ENCODE measurements around the gene SH2D4B. TPM values are rescaled to one million over a fixed set of nuclear protein-coding genes. Genes with fewer than 3 reads are reported as not detected.

Gene SH2D4B
- total and polyA plus RNA-seq, 2 experiments from 2014 or later, result not detected

DNA sequence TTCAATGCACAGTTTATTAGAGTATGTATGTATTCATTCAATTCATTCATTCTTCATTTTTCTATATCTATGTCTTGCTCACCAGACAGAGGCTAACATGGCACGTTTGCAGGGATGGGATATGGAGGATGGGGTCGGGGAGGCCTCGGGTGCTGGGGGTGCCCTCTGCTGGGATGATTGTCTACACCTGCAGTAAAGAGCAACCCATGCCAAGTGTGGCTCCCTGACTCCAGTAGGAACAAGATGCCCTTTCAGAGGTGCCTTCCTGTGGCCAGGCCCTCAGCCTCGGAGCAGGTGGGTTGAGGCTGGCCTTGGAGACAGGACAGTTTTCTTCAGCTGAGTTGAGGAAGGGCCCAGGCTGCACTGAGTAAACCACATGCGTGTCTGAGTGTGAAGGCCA, 157.2 kb downstream of the SH2D4B start:
- Histone ChIP-seq H3K9me3 (ENCODE audit: low read depth) (no peaks in the 10 kb centered on the region), H3K79me2 (no peaks in the 10 kb centered on the region), H3K36me3 (replicated peaks; ENCODE audit: insufficient read depth, low read depth) (no peaks in the 10 kb centered on the region), H3K4me1 (ENCODE audit: insufficient read depth) (no peaks in the 10 kb centered on the region), H3K4me2 (no peak overlapping the region), H3K9me2 (replicated peaks; ENCODE audit: insufficient read depth) (no peaks in the 10 kb centered on the region), H3K27ac (no peak overlapping the region), H2AFZ (no peak overlapping the region), H3K4me3 (no peak overlapping the region), H3K27me3 (peaks cover 2% of the 10 kb centered on the region), H4K20me1 (ENCODE audit: insufficient read depth, poor library complexity, severe bottlenecking) (no peaks in the 10 kb centered on the region)
- TF ChIP-seq EZH2phosphoT487 (IDR thresholded peaks at IDR 0.05; ENCODE audit: low read depth, severe bottlenecking, unreplicated experiment), result no peak
- TF ChIP-seq, protein P1, sequence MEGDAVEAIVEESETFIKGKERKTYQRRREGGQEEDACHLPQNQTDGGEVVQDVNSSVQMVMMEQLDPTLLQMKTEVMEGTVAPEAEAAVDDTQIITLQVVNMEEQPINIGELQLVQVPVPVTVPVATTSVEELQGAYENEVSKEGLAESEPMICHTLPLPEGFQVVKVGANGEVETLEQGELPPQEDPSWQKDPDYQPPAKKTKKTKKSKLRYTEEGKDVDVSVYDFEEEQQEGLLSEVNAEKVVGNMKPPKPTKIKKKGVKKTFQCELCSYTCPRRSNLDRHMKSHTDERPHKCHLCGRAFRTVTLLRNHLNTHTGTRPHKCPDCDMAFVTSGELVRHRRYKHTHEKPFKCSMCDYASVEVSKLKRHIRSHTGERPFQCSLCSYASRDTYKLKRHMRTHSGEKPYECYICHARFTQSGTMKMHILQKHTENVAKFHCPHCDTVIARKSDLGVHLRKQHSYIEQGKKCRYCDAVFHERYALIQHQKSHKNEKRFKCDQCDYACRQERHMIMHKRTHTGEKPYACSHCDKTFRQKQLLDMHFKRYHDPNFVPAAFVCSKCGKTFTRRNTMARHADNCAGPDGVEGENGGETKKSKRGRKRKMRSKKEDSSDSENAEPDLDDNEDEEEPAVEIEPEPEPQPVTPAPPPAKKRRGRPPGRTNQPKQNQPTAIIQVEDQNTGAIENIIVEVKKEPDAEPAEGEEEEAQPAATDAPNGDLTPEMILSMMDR (IDR thresholded peaks at IDR 0.05; ENCODE audit: poor library complexity), result no peak
- no peak for TF ChIP-seq EZH2 (IDR thresholded peaks at IDR 0.05; ENCODE audit: borderline replicate concordance)
- no peak for DNase-seq (ENCODE audit: low spot score)
- WGBS (ENCODE audit: low lambda C conversion rate, missing lambda C conversion rate), result 93% methylated on average over 5 of the region's 5 CpGs

Other genes starting within 250 kb of the SH2D4B start
- 50.0 and 62.1 TPM in 2 replicates for gene MAT1A, start 248.2 kb upstream of the SH2D4B start, total RNA-seq
- gene MAT1A, start 248.2 kb upstream of the SH2D4B start, polyA plus RNA-seq, result 20.1 and 38.3 TPM in 2 replicates
- gene DYDC1, start 181.1 kb upstream of the SH2D4B start, total RNA-seq, result not detected in 2 replicates
- not detected in 2 replicates for gene DYDC1, start 181.1 kb upstream of the SH2D4B start, polyA plus RNA-seq
- 0.56 and 0.80 TPM in 2 replicates for gene DYDC2, start 181.1 kb upstream of the SH2D4B start, total RNA-seq
- 0.72 TPM in 1 of 2 replicates, not detected in the other for gene DYDC2, start 181.1 kb upstream of the SH2D4B start, polyA plus RNA-seq
- gene PRXL2A, start 129.4 kb upstream of the SH2D4B start, total RNA-seq, result 159 and 166 TPM in 2 replicates
- 214 and 222 TPM in 2 replicates for gene PRXL2A, start 129.4 kb upstream of the SH2D4B start, polyA plus RNA-seq
- gene TSPAN14, start 83.6 kb upstream of the SH2D4B start, total RNA-seq, result 55.1 and 65.9 TPM in 2 replicates
- 90.4 and 104 TPM in 2 replicates for gene TSPAN14, start 83.6 kb upstream of the SH2D4B start, polyA plus RNA-seq

Measured in hepatocyte (in vitro differentiated cells).